GM12864 (cell line): ENCODE measurements around the gene WDR45.

Source experiments
- DNase-seq: peaks from one replicate; pipeline ENCODE4 v3.0.0-alpha.2; 2011; ENCODE audit warnings: low read depth
- H3K4me3 ChIP-seq: 2 replicates; pipeline ENCODE4 v1.5.1; 2011; ENCODE audit warnings: mild to moderate bottlenecking, low read depth, low read length, control low read depth
- TF ChIP-seq, protein P1 (sequence below): IDR thresholded peaks from 2 replicates; pipeline ENCODE4 v1.5.1; 2011; ENCODE audit warnings: low read depth, mild to moderate bottlenecking, moderate library complexity, low read length, control low read depth, inconsistent platforms; ENCODE audit errors: missing control alignments

The WDR45 gene

DNA sequence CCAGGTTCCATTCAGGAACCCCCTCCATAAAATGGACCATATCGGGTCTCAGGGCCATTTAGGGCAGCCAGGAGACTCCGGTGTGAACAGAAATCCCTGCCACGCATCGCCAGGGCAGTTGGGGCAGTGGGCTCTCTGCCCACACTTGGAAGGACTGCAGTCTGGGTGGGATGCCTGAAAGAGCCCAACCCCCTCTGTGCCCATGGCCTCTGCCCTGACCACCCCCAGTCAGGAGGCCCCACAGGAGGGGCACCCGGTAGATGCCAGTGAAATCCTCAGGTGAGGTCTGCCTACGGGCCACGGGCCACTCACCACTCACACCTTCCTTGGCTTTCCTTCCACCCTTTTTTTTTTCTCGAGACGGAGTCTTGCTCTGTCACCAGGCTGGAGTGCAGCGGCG is 10.6 kb downstream of the WDR45 start:
- no peak for DNase-seq
- TF ChIP-seq, protein P1, sequence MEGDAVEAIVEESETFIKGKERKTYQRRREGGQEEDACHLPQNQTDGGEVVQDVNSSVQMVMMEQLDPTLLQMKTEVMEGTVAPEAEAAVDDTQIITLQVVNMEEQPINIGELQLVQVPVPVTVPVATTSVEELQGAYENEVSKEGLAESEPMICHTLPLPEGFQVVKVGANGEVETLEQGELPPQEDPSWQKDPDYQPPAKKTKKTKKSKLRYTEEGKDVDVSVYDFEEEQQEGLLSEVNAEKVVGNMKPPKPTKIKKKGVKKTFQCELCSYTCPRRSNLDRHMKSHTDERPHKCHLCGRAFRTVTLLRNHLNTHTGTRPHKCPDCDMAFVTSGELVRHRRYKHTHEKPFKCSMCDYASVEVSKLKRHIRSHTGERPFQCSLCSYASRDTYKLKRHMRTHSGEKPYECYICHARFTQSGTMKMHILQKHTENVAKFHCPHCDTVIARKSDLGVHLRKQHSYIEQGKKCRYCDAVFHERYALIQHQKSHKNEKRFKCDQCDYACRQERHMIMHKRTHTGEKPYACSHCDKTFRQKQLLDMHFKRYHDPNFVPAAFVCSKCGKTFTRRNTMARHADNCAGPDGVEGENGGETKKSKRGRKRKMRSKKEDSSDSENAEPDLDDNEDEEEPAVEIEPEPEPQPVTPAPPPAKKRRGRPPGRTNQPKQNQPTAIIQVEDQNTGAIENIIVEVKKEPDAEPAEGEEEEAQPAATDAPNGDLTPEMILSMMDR: no peak
- no peak overlapping the region for H3K4me3 ChIP-seq

DNA sequence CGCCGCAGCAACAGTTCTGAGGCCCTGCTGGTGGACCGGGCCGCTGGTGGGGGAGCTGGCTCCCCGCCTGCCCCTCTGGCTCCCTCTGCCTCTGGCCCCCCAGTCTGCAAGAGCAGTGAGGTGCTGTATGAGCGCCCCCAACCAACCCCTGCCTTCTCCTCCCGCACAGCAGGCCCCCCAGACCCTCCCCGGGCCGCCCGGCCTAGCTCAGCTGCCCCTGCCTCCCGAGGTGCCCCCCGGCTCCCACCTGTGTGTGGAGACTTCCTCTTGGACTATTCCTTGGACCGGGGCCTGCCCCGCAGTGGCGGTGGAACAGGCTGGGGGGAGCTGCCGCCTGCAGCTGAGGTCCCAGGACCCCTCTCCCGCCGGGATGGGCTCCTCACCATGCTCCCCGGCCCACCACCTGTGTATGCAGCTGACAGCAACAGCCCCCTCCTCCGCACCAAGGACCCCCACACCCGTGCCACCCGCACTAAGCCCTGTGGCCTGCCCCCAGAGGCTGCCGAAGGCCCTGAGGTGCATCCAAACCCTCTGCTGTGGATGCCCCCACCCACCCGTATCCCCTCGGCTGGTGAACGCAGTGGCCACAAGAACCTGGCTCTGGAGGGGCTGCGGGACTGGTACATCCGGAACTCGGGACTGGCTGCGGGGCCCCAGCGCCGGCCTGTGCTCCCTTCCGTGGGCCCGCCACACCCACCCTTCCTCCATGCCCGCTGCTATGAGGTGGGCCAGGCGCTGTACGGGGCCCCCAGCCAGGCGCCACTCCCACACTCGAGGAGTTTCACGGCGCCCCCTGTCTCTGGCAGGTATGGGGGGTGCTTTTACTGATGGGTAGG is 12.2 kb downstream of the WDR45 start:
- no peak for DNase-seq
- H3K4me3 ChIP-seq: no peak overlapping the region
- TF ChIP-seq, protein P1: no peak

DNA sequence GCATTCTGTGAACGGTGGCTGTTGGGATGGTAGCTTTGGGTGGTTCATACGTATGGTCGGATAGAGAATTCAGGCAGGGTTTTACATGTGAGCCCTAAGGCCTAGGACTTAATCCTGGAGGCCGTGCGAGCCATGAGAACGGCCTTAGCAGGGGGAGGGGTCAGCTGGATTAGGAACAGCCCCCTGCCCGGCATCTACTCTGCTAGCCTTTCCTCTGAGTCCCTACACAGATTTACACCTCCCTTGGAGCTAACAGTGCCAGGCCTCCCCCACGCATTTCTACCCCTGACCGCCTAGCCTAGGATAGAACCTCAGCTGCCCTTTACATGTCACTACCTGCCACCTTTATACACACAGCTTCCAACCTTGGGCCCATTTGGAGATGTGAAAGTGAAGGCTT is 13.0 kb downstream of the WDR45 start:
- no peak overlapping the region for H3K4me3 ChIP-seq
- no peak for DNase-seq
- TF ChIP-seq, protein P1: no peak

DNA sequence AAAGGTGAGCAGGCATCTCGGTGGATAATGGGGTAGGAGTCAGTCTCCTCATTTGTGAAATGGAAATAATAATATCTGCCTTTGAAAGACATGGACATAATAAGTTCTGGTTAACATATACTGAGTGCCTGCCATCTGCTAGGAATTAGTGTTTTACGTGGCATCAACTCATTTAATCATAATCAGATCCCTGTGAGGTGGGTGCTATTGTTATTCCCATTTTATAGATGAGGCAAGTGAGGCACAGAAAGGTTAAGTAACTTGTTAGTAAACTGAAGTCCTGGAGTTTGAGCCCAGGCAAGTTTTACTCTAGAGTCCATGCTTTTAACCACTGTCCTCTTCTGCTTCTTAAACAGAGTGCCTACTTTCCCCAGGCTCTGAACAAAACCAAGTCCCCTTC is 13.4 kb downstream of the WDR45 start:
- TF ChIP-seq, protein P1: no peak
- H3K4me3 ChIP-seq: no peak overlapping the region
- DNase-seq: no peak

DNA sequence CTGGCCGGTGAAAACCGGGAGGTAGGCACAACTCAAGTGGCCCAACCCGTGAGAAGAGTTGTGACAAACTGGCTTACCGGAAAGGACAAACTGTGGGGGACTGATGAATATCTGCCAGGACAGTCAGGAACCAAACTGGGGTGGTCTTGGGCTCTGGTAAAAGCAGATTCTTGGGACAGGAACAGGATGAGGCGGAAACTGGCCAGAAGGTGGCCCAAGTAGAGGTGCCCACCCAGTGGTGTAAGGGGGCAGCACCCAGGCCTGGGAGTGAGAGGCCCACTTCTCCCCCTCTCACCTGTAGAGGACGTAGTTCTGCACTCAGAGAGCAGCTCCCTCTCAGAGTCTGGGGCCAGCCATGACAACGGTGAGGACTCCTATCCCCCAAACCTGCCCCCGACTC is 15.0 kb downstream of the WDR45 start:
- H3K4me3 ChIP-seq: no peak overlapping the region
- DNase-seq: no peak
- TF ChIP-seq, protein P1: no peak

DNA sequence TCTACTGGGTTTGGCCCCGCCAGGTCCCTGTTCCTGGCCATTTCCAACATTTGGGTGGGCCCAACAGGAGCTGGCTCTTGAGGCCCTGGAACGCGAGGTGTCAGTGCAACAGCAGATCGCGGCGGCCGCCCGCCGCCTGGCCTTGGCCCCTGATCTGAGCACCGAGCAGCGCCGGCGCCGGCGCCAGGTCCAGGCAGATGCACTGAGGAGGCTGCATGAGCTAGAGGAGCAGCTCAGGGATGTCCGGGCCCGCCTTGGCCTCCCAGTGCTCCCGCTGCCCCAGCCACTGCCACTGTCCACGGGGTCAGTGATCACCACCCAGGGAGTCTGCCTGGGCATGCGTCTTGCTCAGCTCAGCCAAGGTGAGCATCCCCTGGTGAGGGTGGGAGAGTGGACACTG is 15.4 kb downstream of the WDR45 start:
- H3K4me3 ChIP-seq: no peak overlapping the region
- TF ChIP-seq, protein P1: no peak
- DNase-seq: no peak

DNA sequence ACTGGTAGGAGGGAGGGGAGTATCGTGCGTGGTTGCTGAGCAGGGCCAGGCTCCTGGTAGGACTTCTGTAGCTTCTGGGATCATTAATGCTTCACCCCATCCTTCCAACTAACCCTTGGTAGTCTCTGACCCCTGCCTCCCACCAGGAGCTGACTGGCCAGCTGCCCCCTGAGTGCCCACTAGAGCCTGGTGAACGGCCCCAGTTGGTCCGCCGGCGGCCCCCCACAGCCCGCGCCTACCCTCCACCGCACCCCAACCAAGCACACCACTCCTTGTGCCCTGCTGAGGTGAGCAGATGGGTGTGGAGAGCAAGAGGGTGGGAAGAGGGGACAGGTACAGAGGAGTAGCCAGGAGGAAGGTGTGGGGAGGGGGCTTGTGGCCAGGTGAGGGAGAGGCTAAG is 16.0 kb downstream of the WDR45 start:
- TF ChIP-seq, protein P1: no peak
- no peak overlapping the region for H3K4me3 ChIP-seq
- no peak for DNase-seq
